Right lobe of liver (tissue), 4 donors: ENCODE measurements around the gene MAST3.

Experiments
- CTCF ChIP-seq, 4 donors: fragments of 200-600 bp in 3 of 4; fragments of 450-650 bp in 1 of 4; IDR thresholded peaks; one replicate each; pipeline versions ENCODE4 v1.5.1 to v1.8.0; 2016 to 2022; ENCODE audit warnings: antibody characterized with exemption in 4 of 4, mild to moderate bottlenecking in 2 of 4
- POLR2A ChIP-seq: fragments of 450-650 bp; IDR thresholded peaks from one replicate; pipeline ENCODE4 v1.6.1; 2017; ENCODE audit warnings: antibody characterized with exemption, mild to moderate bottlenecking
- donor health status: DM: no; HTN: no; CAD: no.
- donor health status: DM: no; HTN: no; CAD: no.
- donor health status: DM: no; HTN: yes; CAD: no.

- no peak for TF ChIP-seq CTCF (IDR thresholded peaks at IDR 0.05)
- TF ChIP-seq POLR2A = no peak
These were observed 57.8 kb downstream of the MAST3 start for GRCh38 chr19:18155095-18156087.
